ENCODE measurements around the gene PEMT.

Gene PEMT

DNA sequence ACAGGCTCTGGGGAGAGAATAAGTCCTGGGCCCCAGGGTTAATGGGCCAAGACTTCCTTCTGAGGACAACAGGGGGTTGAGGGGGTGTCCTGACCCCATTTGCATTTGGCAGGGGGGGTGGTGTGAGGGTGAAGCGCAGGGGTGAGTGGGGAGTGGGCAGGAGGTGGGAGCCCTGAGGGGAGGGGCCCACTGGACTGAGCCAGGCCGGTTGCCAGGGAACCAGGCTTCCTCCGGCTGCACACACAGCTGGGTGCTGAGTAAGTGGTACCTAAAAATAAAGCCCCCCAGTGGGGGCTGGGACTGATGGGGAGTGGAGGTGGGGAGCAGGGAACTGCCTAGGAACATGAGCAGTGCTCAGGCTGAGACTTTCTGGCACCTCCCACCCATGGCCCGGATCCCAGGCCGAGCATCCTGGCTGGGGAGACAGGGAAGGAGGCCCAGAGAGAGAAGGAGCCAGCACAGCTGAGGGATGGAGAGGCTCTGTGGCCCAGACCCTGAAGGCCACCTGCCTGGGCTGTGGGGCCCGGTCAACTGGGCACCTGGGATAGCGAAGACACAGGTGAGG lies 87.9 kb downstream of the PEMT start:
- DNase-seq (ENCODE audit: low read depth in 2 of 2) = no peak

DNA sequence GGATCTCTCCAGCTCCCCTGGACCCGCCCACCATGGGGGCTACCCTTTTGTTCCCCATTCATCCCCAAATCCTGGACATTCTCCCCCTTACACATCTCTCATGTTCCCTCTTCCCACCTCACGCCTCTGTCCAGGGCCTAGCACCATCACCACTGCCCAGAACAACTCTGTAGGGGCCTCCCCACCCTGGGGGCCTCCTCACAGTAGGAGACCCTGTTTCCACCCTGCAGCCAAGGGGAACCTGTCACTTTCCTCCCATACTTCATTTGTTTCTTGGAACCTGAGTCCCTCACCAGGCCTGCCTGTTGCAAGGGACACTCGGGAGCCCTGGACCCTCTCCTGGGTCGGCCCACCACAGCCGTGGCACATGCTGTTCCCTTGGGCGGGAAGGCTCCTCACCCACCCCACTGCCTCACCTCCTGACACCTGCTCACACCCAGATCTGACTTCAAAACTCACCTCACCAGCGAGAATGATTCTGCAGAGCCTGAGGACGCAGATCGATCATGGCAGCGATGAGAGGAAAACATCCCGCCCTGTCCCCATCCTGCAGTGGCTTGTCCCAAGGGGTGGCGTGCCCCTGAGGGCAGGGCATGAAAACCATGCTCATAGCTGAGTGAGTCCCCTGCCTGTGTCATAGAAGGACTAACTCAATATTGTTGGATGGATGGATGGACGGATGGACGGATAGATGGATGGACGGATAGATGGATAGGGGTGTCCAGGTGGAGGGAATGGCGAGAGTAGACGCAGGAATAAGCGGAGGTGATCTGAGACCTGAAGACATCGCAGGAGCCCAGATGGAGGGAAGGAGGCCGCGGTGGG lies 88.6 kb downstream of the PEMT start:
- no peak for DNase-seq (ENCODE audit: low read depth in 2 of 2)

DNA sequence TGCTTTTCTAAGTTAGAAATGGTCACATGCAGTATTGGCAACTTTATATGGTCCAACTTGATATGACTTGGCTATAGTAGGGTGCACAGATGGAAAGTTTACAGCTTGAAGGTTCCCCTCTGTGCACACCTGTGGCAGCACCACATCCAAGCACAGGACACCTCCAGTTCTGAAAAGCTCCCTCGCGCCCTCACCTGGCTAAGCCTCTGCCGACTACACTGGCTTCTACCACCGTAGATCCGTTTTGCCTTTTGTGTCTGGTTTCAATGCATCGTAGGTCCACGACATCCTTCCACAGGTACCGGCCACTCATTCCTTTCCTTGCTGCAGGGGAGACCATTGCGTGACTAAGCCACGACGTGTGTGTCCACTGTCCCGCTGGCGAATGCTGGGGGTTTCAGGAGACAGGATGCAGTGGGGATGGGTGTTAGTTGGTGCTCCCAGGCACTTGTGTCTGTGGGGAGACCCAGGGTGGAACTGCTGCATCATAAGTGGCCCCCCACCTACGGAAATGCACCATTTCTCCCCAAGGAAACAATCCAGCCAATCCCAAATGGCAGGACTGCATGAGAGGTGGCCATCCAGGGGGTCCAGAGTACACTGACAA lies 90.4 kb downstream of the PEMT start:
- DNase-seq (ENCODE audit: low read depth in 2 of 2) = no peak

DNA sequence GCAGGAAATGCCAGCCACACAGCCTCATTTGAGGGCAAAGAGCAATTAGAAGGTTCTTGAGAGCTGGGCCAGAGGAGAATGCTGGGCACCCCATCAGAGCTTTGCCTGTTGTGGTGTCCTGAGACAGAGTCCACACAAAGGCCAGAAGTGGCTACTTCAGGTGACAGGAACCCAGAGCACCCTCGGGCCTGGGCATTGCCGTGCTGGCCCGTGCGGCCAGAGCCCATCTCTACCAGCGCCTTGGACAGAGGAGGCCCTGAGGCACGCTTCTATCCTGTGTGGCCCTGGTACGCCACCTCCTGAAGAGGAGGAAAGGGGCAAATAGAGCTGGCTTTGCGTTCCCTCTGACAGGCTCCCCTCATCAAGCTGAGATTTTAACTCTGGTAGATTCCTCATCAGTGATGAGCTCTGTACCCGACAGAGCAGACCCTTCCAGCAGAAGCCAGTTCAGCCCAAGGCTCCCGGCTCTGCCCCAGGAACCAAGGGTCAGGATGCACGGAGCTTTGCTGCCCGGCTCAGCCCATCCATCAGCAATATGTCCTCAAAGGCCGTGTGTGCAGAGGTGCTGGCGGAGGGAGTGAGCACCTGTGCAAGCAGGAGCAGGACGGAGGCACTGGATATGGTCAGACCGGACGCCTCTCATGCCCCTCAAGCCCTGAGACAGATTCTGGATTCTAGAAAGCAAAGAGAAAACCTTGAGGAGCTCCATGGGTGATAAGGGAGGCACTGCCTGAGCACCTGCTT lies 91.9 kb downstream of the PEMT start:
- DNase-seq (ENCODE audit: low read depth in 2 of 2) = no peak

DNA sequence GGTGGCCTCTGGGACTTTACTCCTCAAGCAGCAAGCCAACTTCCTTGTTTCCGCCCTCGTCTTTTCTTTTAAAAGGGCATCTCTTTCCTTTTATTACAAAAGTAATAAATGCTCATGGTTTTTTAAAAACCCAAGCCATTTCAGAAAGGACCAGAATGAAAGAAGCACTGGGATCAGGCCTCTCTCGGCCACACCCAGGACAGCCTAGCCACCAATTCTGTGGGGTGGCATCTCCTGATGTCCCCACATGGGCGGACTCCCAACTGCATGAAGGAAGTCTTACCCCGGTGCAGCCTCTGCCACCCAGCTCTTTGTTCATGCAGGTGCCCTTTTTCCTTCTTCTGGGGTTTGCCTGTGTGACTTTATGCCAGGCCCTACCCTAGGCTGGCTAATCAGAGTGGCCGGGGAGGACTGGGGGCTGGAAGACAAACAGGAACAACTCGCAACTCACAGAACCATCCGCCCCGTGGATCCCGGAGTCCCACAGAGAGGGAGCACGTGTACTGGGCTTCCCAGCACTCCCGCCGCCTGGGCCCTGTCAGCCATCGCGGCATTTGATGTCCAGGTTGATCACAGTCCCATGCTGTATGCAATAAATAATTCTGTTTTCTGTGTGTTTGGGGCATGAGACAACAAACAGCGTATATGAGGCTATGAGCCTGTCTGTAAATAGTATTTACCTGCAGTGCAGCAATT lies 92.8 kb downstream of the PEMT start:
- no peak for DNase-seq (ENCODE audit: low read depth in 2 of 2)

DNA sequence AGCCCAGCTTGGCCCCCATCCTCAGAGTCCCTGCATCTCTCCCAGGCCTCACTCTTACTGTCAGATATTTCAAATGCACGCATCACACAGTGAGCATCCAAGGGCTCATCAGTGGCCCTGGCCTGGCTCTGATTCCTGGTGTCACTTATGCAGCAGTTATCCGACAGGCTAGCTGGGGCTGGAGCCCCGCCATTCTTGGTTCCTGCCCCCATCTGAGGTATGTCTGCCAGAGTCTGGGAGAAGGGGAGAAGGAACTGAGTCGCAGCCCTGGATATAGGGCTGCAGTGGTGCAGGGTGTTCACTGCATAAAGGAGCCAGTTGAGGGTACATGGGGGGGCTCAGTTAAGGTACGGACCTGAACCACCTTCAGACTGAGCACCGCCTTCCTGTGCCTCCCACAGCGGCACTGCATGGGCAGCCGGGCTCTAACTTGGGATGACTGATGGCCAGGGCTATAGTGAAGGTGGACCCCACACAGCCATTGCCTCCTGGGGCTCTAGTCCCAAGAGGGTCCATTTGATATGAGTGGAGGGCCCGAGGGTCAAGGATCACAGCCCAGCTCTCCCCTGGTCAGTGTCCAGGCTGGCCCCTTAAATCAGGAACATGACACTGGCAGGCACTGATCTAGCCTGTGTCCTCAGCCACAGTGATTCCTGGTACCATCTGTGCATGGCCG lies 93.5 kb downstream of the PEMT start:
- no peak for DNase-seq (ENCODE audit: low read depth in 2 of 2)

DNA sequence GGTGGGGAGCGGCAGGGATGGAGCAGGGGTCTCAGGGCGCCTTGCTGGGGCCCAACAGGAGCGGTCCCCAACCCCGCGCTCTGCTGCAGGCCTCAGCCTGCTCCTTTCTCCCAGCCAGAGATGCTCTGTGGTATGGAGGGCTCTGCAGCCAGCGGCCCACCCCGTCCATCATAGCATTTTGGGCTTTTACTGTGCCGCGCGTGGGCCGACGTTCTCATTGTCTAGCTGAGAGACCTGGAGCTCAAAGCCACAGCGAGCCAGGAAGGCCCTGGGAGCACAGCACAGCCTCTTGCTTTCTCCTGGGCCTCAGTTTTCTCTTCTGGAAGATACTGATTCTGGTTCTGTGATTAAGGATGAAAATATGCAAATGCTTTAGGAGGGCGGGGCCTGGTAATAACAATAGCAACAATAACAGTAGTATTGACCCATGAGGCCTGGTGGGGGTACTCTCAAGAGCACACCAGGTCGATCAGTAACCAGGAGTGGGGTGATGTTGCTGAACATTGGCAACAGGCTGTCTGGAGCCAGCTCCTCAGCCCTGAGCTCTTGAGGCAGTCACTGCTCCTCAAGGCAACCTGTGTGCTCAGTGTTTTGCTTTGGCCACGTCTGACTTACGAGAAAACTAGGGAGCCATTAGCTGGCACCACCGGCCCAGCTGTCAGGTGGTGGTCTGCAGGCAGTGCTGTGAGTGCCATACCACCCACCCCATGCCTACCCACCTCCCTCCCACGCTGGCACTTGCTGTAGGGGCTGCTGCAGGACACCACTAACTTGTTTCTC lies 94.3 kb downstream of the PEMT start:
- no peak for DNase-seq (ENCODE audit: low read depth in 2 of 2)

DNA sequence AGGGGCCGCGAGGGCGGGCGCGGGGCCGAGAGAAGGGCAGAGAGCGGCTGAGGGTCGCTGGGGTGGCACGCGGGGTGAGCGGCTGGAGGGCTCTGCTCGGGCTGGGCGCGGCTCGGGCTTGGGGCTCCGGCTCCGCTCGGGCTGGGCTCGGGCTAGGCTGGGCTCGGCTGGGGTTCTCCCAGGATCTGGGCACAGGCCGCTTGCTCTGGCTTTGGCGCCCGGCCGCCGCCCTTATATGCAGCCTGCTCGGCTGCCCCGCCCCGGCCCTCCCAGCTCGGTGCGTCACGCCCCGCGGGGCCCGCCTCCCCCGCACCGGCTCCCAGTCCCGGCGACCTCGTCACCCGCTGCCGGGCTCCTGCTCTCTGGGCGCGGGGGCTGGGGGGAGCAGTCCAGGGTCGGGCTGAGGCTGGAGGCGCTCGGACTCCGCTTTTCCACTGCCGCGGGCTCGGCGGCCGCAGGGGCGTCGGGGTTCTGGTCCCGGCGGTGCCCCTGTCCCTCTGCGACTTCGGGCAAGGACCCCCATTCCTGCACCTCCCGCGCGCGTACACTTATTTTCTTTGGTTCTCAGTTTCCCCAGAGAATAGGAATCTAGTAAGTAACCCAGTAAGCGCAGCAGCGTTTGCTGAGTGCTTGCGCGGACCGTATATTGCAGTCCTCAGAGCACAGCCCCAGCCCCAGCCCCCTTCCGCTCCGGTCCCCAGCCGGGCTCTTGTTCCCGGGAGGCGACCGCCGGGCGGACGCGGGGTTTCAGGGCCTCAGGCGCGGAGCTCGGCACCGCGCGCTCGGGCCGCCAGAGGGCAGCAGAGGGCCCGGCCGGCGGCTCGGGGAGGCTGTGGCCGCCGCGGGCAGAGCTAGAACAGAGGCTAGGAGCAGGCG lies 95.1 kb downstream of the PEMT start, which contains the start of gene RASD1:
Gene RASD1, minus strand, starts transcription at position 207 of the 876 bp plus-strand sequence. CDS start 214 bp downstream, outside the sequence.
- DNase-seq (ENCODE audit: low read depth in 2 of 2) = peak; percentile 54 to 61

DNA sequence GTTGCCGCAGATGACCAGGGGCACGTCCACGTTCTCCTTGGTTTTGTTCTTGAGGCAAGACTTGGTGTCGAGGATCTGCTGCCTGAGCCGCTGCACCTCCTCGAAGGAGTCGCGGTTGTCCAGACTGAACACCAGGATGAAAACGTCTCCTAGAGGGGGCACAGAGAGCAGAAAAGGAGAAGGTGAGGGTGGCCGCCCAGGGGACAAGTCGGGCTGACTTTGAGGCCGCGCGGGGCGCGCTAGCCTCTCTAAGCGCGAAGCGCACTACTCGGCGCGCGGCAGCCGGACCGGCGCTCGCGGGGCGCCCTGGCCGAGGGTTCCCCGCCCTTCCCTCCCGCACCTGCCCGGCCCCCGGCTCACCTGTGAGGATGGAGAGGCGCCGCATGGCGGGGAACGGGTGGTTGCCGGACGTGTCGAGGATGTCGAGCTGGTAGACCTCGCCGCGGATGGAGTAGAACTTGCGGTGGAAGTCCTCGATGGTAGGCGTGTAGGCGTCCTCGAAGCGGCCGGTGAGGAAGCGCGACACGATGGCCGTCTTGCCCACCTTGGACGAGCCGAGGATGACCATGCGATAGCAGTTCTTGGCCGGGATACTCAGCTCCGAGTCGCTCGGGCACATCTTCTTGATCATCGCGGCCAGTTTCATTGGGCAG lies 95.8 kb downstream of the PEMT start:
- no peak for DNase-seq (ENCODE audit: low read depth in 2 of 2)

DNA sequence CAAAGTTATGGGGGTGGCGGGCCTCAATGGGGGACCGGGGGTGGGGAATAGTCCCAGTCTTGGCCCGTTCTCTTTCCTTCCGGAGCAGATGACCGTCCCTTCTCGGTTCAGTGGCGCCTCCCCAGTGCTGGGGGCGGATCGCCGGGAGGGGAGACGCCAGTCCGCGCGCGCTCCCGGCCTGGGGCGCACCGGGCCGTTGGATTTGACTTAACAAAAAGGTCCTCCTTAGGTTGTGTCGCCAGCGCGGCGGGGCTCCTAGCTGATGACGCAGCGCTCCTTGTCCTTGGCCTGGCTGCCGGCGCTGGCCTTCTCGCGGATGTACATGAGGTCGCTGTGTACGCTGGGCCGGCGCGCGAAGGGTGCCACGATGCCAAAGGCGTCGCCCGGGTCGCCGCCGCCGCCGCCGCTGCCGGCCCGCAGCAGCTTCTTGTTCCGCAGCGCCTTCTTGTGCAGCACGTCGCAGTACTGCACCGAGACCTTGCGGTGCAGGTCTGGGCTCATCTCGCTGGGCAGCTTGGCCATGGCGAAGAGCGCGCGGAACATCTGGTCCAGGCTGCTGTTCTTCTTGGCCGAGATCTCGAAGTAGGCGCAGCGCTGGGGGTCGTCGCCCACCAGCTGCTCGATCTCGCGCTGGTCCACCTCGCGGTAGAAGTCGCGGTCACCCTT lies 96.5 kb downstream of the PEMT start:
- no peak for DNase-seq (ENCODE audit: low read depth in 2 of 2)

DNA sequence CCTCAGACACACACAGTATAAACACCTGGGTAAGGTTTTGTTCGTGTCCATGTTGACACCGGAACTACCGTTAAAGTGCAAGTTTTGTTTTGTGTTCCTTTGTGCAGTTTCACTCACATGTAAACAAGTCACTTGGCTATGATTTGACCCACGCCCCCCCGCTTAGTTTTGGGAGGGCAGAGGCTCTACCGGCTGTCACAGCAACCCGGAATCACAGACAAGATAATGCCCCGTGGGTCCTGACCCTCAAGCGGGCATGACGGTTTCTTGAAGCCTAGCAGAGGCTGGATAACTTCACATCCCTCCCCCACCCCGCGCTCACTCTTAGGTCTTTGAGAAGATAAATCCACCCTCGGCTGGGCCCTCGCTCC lies 97.0 kb downstream of the PEMT start:
- DNase-seq (ENCODE audit: low read depth in 2 of 2) = no peak

DNA sequence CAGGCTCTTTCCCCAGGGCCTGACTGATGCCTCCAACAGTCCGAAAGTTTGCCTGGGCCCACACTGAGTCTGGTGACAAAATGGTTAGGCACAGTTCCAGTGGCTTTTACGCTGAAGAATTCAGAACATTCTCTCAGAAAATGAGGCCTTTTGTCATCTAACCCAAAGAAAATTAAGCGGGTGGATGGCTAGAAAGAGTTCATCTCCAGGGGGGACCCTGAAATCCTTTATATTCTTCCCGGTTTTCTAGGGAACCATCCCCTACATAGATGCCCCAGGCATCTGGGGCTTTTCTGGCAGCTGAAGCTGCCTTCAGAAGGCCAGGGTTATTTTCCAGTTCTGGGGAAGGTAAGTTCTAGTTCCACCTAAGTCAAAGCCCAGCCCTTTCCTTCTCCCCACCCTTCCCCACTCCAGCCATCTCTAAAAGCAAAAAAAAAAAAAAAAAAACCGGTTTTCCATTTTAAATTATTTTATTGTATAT lies 97.5 kb downstream of the PEMT start:
- no peak for DNase-seq (ENCODE audit: low read depth in 2 of 2)

DNA sequence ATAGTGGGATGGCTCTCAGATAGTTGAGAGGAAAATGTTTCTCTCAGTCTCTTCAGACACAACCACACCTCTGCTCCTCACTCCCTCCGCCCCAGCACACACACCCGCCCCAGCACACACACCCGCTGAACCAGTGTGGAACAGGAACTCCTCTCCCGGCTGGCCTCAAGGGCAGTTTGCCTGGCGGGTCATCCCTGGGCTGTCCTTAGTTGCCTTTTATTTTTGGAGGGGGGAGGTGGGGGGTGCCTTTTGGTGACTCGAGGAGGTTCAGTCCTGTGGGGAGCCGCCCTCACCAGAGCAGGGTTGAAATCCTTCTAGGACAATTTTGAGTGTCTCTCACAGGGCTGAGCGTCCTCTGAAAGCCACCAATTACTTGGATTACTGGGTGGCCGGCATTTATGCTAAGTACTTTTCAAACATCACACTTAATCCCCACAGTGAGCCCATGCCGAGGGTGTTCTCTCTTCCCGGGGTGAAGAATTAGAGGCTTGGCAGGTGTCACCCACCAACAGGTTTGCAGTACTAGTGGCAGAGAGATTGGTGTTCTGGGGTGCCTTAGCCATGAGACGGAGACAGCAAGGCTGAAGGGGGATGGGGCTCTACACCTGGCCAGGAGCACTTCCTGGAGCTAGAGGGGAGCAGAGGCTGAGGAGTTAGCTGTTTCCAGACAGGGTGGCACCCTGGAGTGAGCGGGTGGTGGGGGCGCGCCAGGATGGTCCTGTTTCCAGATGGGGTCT lies 98.1 kb downstream of the PEMT start:
- DNase-seq (ENCODE audit: low read depth in 2 of 2) = no peak

DNA sequence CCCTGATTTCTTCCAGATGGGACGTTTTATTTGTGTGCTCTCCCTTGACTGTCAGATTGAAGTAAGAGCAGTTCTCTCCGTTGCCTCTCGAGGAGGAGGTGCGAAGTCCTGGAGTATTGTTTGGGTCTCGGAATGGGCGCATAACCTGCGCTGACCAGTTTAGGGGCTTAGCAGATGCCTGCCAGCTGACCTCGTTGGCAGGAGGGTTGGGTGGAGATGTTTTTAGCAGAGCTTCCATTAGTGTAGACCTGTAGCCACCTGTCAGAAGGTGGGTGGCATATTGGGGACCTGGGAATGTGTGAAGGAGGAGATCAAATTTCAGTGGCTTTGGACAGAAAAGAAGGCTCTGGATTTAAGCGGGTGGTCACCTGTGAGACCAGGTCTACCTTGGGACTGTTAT lies 98.9 kb downstream of the PEMT start:
- no peak for DNase-seq (ENCODE audit: low read depth in 2 of 2)

DNA sequence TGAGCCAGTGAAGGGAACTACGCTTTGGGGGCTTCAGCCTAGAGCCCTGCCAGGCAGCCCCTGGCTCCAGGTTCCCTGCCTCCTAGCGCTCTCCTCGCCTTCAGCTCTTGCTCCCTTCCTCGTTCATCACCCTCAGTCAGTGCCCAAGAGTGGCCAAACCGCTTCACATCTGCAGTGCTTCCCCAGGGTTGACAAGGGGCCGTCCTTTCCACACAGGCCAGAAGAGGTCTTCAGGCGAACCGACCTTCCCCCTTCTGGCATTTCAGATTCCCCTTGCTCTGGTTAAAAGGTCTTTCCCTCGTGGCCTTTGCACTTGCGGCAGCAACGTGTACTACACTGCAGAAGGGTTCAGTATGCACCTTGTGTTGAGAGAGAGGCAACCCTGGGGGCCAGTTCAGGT lies 99.4 kb downstream of the PEMT start:
- no peak for DNase-seq (ENCODE audit: low read depth in 2 of 2)

DNA sequence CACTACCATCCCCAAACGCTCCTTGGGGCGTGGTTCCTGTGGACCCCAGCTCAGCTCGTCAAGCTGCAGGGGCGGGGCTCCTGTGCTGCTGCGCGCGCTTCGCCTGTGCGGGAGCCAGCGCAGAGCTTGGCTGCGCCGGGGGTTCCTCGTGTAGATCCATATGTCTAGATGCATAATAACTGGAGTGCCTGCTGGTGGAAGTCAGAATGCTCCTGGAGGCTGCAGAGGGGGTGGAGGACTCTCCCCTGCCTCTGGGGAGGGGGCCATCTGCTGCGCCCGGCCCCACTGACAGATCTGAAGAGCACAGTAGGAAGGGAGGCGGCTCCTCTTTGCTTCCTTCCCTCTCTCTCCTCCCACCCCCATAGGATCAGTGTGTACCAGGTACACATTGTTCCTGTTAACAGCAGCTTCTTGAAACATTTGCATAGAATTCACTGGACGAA lies 99.9 kb downstream of the PEMT start:
- no peak for DNase-seq (ENCODE audit: low read depth in 2 of 2)

DNA sequence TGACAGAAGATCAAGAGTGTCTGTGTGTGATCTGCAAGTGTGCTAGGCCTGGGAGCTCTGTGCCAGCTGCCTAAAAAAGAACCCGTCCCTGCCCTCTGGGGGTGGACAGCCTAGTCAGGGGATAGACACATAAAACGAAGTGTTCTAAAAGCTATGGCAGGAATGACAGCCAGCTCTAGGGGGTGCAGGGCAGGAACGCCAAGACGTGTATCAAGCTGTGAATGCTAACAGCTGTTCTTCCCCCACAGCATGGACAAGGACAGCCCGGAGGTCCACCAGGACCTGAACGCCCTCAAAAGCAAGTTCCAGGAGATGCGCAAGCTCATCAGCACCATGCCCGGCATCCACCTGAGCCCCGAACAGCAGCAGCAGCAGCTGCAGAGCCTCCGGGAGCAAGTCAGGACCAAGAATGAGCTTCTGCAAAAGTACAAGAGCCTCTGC lies 100.5 kb downstream of the PEMT start:
- DNase-seq (ENCODE audit: low read depth in 2 of 2) = no peak

Measured in activated CD8-positive, alpha-beta memory T cell treated with anti-CD3 and anti-CD28 coated beads for 4 hours (primary cell).